Nephron progenitor cell (in vitro differentiated cells): ENCODE results near the gene DDAH2.
A peak's percentile ranks its signal among the peaks of the same experiment; 100 is the strongest.

Source experiments
- DNase-seq: peaks from one replicate; pipeline ENCODE4 v3.0.0; 2021
- H3K27ac Mint-ChIP-seq: 2 replicates; pipeline ENCODE4 v1.8.0; 2021; ENCODE audit warnings: mild to moderate bottlenecking, moderate library complexity, mixed read lengths
- H3K27me3 Mint-ChIP-seq: 2 replicates; pipeline ENCODE4 v1.8.0; 2021; ENCODE audit warnings: mild to moderate bottlenecking, low read depth, mixed read lengths; ENCODE audit not compliant: poor library complexity
- H3K36me3 Mint-ChIP-seq: 2 replicates; pipeline ENCODE4 v1.8.0; 2021; ENCODE audit warnings: low read depth, mixed read lengths
- H3K4me1 Mint-ChIP-seq: 2 replicates; pipeline ENCODE4 v1.8.0; 2021; ENCODE audit warnings: mixed read lengths
- H3K4me3 Mint-ChIP-seq: 2 replicates; pipeline ENCODE4 v1.8.0; 2021; ENCODE audit warnings: mild to moderate bottlenecking, moderate library complexity, mixed read lengths
- H3K9me3 Mint-ChIP-seq: 2 replicates; pipeline ENCODE4 v1.8.0; 2021; ENCODE audit warnings: mild to moderate bottlenecking, moderate library complexity, mixed read lengths
- TF ChIP-seq, protein P1 (sequence below): fragments of 200-600 bp; sonication (generic); IDR thresholded peaks from 2 replicates; pipeline ENCODE4 v1.5.0; 2021; ENCODE audit warnings: antibody characterized with exemption

DDAH2 gene

GRCh38 chr6:31702819-31703716 lies 26.0 kb downstream of the DDAH2 start, which contains the start of gene ABHD16A:
Gene ABHD16A, minus strand, starts transcription at chr6:31703324. Its CDS starts 43 bp downstream, at chr6:31703281.
- TF ChIP-seq, protein P1, sequence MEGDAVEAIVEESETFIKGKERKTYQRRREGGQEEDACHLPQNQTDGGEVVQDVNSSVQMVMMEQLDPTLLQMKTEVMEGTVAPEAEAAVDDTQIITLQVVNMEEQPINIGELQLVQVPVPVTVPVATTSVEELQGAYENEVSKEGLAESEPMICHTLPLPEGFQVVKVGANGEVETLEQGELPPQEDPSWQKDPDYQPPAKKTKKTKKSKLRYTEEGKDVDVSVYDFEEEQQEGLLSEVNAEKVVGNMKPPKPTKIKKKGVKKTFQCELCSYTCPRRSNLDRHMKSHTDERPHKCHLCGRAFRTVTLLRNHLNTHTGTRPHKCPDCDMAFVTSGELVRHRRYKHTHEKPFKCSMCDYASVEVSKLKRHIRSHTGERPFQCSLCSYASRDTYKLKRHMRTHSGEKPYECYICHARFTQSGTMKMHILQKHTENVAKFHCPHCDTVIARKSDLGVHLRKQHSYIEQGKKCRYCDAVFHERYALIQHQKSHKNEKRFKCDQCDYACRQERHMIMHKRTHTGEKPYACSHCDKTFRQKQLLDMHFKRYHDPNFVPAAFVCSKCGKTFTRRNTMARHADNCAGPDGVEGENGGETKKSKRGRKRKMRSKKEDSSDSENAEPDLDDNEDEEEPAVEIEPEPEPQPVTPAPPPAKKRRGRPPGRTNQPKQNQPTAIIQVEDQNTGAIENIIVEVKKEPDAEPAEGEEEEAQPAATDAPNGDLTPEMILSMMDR, result no peak
- H3K27me3 Mint-ChIP-seq, result peaks cover 7% of the 10 kb centered on the region
- H3K9me3 Mint-ChIP-seq, result no peaks in the 10 kb centered on the region
- H3K4me3 Mint-ChIP-seq, result peak within 1 kb of the TSS; percentile 96
- DNase-seq, result peak; percentile 96
- peaks cover 12% of the 10 kb centered on the region for H3K36me3 Mint-ChIP-seq
- peak within 1 kb of the TSS; percentile 96 for H3K27ac Mint-ChIP-seq
- H3K4me1 Mint-ChIP-seq, result peaks cover 33% of the 10 kb centered on the region

DNA sequence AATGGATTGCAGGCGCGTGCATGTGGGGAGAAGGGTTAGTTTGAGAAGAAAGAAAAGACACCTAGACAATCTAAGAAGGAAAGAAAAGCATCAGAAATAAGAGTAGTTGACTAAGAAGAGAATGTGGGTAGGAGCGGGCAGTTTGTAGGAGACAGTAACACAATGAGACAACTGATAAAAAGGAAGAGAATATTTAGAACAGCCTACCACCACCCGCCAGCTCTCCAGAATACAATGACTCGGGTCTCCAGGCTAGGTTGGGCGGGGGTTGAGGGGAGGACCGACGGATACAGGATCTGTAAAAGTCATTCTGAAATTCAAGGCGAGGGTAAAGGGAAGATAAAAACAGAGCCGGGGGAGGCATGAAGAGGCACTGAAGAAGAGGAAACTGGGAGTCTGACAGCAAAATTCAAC lies 26.7 kb downstream of the DDAH2 start:
- H3K27me3 Mint-ChIP-seq, result peaks cover 7% of the 10 kb centered on the region
- TF ChIP-seq, protein P1, result no peak
- peak overlapping the region; percentile 96 for H3K4me3 Mint-ChIP-seq
- DNase-seq, result no peak
- peaks cover 18% of the 10 kb centered on the region for H3K36me3 Mint-ChIP-seq
- H3K27ac Mint-ChIP-seq, result peak overlapping the region; percentile 96
- peaks cover 40% of the 10 kb centered on the region for H3K4me1 Mint-ChIP-seq
- H3K9me3 Mint-ChIP-seq, result no peaks in the 10 kb centered on the region

GRCh38 chr6:31701666-31702404 lies 27.3 kb downstream of the DDAH2 start:
- peaks cover 7% of the 10 kb centered on the region for H3K27me3 Mint-ChIP-seq
- H3K27ac Mint-ChIP-seq, result peak overlapping the region; percentile 96
- peak overlapping the region; percentile 96 for H3K4me3 Mint-ChIP-seq
- peaks cover 24% of the 10 kb centered on the region for H3K36me3 Mint-ChIP-seq
- H3K9me3 Mint-ChIP-seq, result no peaks in the 10 kb centered on the region
- TF ChIP-seq, protein P1, result no peak
- H3K4me1 Mint-ChIP-seq, result peaks cover 39% of the 10 kb centered on the region
- DNase-seq, result no peak

DNA sequence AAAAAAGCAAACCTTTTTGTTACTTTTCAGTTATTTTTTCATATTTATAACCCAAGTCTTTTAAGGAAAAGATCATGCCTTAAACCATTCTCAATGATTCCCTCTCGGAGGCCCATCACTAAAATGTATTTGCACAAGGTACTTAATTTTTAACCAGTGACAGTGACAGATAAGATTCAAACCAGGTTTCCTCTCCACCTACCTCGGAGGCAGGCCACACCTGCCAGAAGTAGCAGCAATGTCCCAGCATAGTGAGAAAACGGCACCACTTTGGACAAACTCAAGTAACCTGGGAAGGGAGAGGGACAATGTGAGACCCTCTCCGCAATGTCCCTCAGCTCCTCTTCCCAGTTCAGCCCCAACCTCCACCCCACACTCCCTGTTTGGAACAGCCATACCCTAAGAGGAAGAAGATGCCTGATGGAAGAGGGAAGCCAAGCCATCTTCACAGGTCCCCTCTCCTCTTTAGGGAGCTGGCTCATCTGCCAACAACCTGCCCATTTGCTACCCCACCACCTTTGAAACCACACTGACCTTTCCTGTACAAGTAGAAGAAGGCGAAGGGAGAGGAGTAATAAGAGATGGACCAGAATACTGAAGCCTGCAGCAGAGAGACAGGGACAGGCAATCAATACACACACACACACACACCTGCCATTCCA lies 28.2 kb downstream of the DDAH2 start:
- Mint-ChIP-seq H3K4me3 (peak overlapping the region; percentile 66), H3K4me1 (peaks cover 37% of the 10 kb centered on the region), H3K27ac (peak overlapping the region; percentile 14), H3K27me3 (peaks cover 2% of the 10 kb centered on the region), H3K9me3 (no peaks in the 10 kb centered on the region), H3K36me3 (peaks cover 31% of the 10 kb centered on the region)
- TF ChIP-seq, protein P1, result no peak
- no peak for DNase-seq

GRCh38 chr6:31697555-31697954 lies 31.5 kb downstream of the DDAH2 start:
- H3K4me3 Mint-ChIP-seq, result no peak overlapping the region

More at GRCh38 chr6:31697555-31697954, 31.5 kb downstream of the DDAH2 start:
- H3K27me3 Mint-ChIP-seq, result peaks cover 2% of the 10 kb centered on the region
- TF ChIP-seq, protein P1, result no peak
- peaks cover 31% of the 10 kb centered on the region for H3K4me1 Mint-ChIP-seq
- peak overlapping the region; percentile 57 for H3K27ac Mint-ChIP-seq
- DNase-seq, result no peak
- peaks cover 50% of the 10 kb centered on the region for H3K36me3 Mint-ChIP-seq
- no peaks in the 10 kb centered on the region for H3K9me3 Mint-ChIP-seq
